Fibroblast of lung (primary cell): ENCODE results near the gene SPATS2L.

Source experiments
- EZH2 ChIP-seq: IDR thresholded peaks from 2 replicates; pipeline ENCODE4 v1.5.1; 2012; ENCODE audit warnings: low read length, control low read depth, mild to moderate bottlenecking; ENCODE audit errors: missing control alignments
- TF ChIP-seq, protein P1 (sequence below), 2 donors: IDR thresholded peaks in 1 of 2; conservative IDR thresholded peaks in 1 of 2; 1 replicate in 1 of 2; 2 replicates in 1 of 2; pipeline ENCODE4 v1.5.1; 2011 to 2012; ENCODE audit warnings: low read length in 2 of 2, control low read depth in 1 of 2, inconsistent platforms in 1 of 2, low read depth in 1 of 2, mild to moderate bottlenecking in 1 of 2

DNA sequence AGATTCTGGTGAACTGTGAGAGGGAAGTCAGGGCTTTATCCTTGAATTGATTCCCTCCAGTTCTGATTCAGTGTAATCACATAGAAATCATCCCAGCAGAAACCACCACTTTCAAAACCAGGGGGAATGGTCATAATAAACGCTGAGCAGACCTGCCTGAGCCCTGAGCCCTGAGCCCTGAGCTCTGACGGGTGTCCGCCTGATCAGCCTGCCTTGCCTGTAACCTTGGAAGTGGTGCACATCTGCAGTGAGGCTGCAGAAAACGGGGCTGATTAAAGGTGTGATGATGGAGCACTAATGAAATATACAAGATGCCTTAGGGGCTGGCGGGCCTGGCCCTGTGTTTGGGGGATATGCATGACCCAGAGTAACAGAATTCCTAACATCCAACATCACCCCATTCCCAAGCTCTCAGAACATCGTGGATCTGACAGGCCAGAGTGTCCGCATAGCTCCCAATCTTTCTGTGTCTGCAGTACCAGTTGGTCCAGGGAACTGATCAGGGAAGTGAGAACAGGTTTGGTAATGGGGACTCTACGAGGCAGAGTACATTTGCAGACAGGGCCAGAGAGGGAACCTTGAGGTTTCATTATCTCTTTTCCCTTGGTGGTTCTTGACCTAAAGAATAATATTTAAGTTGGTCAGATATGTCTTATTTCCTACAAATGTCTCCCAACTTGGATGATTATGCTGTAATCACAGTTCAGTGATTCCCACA is 165.6 kb downstream of the SPATS2L start:
- TF ChIP-seq, protein P1, sequence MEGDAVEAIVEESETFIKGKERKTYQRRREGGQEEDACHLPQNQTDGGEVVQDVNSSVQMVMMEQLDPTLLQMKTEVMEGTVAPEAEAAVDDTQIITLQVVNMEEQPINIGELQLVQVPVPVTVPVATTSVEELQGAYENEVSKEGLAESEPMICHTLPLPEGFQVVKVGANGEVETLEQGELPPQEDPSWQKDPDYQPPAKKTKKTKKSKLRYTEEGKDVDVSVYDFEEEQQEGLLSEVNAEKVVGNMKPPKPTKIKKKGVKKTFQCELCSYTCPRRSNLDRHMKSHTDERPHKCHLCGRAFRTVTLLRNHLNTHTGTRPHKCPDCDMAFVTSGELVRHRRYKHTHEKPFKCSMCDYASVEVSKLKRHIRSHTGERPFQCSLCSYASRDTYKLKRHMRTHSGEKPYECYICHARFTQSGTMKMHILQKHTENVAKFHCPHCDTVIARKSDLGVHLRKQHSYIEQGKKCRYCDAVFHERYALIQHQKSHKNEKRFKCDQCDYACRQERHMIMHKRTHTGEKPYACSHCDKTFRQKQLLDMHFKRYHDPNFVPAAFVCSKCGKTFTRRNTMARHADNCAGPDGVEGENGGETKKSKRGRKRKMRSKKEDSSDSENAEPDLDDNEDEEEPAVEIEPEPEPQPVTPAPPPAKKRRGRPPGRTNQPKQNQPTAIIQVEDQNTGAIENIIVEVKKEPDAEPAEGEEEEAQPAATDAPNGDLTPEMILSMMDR (conservative IDR thresholded peaks at IDR 0.05 in 1 of 2, IDR thresholded peaks at IDR 0.05 in 1 of 2; ENCODE audit: low read depth in 1 of 2, low read length in 2 of 2): no peak
- TF ChIP-seq EZH2: no peak
